ENCODE data around the gene DLGAP1. TPM values are rescaled to one million over a fixed set of nuclear protein-coding genes. Genes with fewer than 3 reads are reported as not detected.

Gene DLGAP1
- total and polyA plus RNA-seq, 2 of the 8 experiments (the other 6 are each of a cell fraction or from before 2014, with no cell fraction given) = 11.8 to 16.9 TPM

DNA sequence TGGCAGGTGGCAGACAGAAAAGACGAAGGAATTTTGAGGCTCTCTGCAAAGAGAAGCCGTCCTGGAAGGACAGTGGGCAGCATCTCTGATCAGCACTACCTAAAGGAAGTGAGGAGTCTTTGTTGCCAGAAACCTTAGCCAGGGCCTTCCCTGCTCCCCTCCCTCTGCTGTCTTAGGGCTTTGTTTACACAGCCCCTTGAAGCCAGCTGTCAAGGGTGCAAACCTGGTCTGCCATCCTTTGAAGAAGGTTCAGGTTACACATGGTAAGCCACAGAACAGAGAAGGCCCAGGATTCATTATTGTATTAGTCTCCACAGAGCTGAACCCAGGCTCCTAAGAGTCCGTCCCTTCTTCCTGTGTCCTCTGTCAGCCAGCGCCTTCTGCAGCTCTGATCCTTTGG lies 648.5 kb downstream of the DLGAP1 start:
- DNase-seq (ENCODE audit: low read depth in 1 of 2, low spot score in 2 of 2) = no peak
- FAIRE-seq = no peak
- Histone ChIP-seq H2BK120ac (replicated peaks; ENCODE audit: low read depth, low read length) (no peak overlapping the region), H3K27ac (ENCODE audit: low read depth, low read length) (no peak overlapping the region), H2BK12ac (ENCODE audit: low read depth, low read length) (no peak overlapping the region), H4K91ac (replicated peaks; ENCODE audit: insufficient read length, low read length) (no peak overlapping the region), H4K8ac (ENCODE audit: extremely low read depth, insufficient read depth, low read length) (no peak overlapping the region), H3K18ac (ENCODE audit: extremely low read depth, low read length) (no peak overlapping the region), H2BK5ac (ENCODE audit: low read depth, low read length) (no peak overlapping the region), H2AFZ (ENCODE audit: low read length) (no peak overlapping the region), H3K9me3 (ENCODE audit: insufficient read depth in 2 of 2, low read depth in 1 of 2, low read length in 1 of 2) (no peaks in the 10 kb centered on the region), H3K4me2 (ENCODE audit: insufficient read depth in 1 of 2, low read depth in 2 of 2, low read length in 2 of 2) (no peak overlapping the region), H2BK15ac (ENCODE audit: low read length) (no peak overlapping the region), H3K27me3 (replicated peaks in 1 of 4; ENCODE audit: control insufficient read depth in 3 of 4, extremely low read depth in 1 of 4, insufficient read depth in 3 of 4, low read length in 3 of 4) (no peaks in the 10 kb centered on the region), H3K14ac (ENCODE audit: insufficient read length) (no peak overlapping the region), H3K23ac (ENCODE audit: insufficient read length) (no peak overlapping the region), H3K9ac (replicated peaks in 1 of 4; ENCODE audit: extremely low read depth in 1 of 4, low read depth in 3 of 4, low read length in 3 of 4) (no peak overlapping the region; a peak in 1 of 7 replicates), H3K4me3 (ENCODE audit: extremely low read depth in 1 of 4, insufficient read depth in 2 of 4, low read depth in 3 of 4, low read length in 4 of 4) (no peak overlapping the region), H3K79me1 (ENCODE audit: low read depth, low read length) (no peaks in the 10 kb centered on the region), H4K5ac (ENCODE audit: insufficient read length, low read depth, low read length) (no peak overlapping the region), H2AK5ac (ENCODE audit: low read depth, low read length) (no peak overlapping the region), H3K56ac (replicated peaks; ENCODE audit: insufficient read length, low read depth, low read length) (no peak overlapping the region), H3K4ac (replicated peaks; ENCODE audit: insufficient read length, low read depth, low read length) (no peak overlapping the region), H3K23me2 (ENCODE audit: low read depth, low read length) (no peaks in the 10 kb centered on the region), H2BK20ac (ENCODE audit: low read length) (no peak overlapping the region), H3K79me2 (ENCODE audit: control insufficient read depth in 1 of 2, insufficient read depth in 2 of 2, low read length in 2 of 2) (no peaks in the 10 kb centered on the region), H3K36me3 (ENCODE audit: control insufficient read depth in 2 of 4, insufficient read depth in 4 of 4, low read length in 3 of 4) (no peaks in the 10 kb centered on the region), H3K4me1 (replicated peaks in 1 of 4; ENCODE audit: control insufficient read depth in 3 of 4, insufficient read depth in 4 of 4, low read length in 3 of 4) (peaks cover 2 to 11% (median 6%) of the 10 kb centered on the region in 4 experiments; a peak in 3 of 7 replicates), H4K20me1 (replicated peaks in 1 of 2; ENCODE audit: control insufficient read depth in 1 of 2, insufficient read depth in 2 of 2, low read length in 2 of 2) (no peaks in the 10 kb centered on the region)
- TF ChIP-seq SIN3A (conservative IDR thresholded peaks at IDR 0.05 in 1 of 2, IDR thresholded peaks at IDR 0.05 in 1 of 2; ENCODE audit: low read depth in 1 of 2, low read length in 2 of 2) (0 out of 4 replicates have a peak, but pooled peaks of 1 of the 2 experiments have one; percentile 36), RAD21 (IDR thresholded peaks at IDR 0.05 in 1 of 2, conservative IDR thresholded peaks at IDR 0.05 in 1 of 2; ENCODE audit: low read depth in 2 of 2, low read length in 2 of 2) (0 out of 4 replicates have a peak, but pooled peaks of 1 of the 2 experiments have one; percentile 0), POLR2AphosphoS5 (IDR thresholded peaks at IDR 0.05; ENCODE audit: low read depth, low read length) (no peak)
- CTCF ChIA-PET (ENCODE audit: partially characterized antibody) = interaction anchor here (0.7 to 6.0 kb wide), 5 partner anchors 27 to 470 kb away, joined by 3 to 52 read pairs (median 3); no protein-coding TSS in a partner anchor
- WGBS, 2 experiments (ENCODE audit: extremely low coverage in 1 of 2, insufficient coverage in 1 of 2, insufficient read length in 1 of 2, insufficient replicate concordance in 2 of 2, low coverage in 1 of 2, low lambda C conversion rate in 2 of 2, missing lambda C conversion rate in 1 of 2) = 72% methylated on average over 4 of the region's 4 CpGs; no CpG with 5 or more reads in 1 of the 2 experiments
- POLR2A ChIA-PET (ENCODE audit: partially characterized antibody) = no interaction called here
